HT1080 (cell line): ENCODE data around the gene SLC6A1. TPM values are rescaled to one million over a fixed set of nuclear protein-coding genes. Genes with fewer than 3 reads are reported as not detected.

Source experiments
- DNase-seq: peaks from one replicate; pipeline ENCODE4 v3.0.0-alpha.2; 2015; ENCODE audit warnings: low read depth
- polyA plus RNA-seq, 2 experiments: library from polyadenylated mRNA; depleted of rRNA; stranded (reverse); fragments of >200 nt; gene quantifications; 2 replicates each; pipeline ENCODE4 v1.2.3, GENCODE V29; 2015
- total RNA-seq: library from RNA; depleted of rRNA; stranded (reverse); fragments of >200 nt; shearing (Covaris generic); gene quantifications from 2 replicates; pipeline ENCODE4 v1.2.3, GENCODE V29; 2014; rRNA removed

SLC6A1 gene
- not detected in 2 replicates for total RNA-seq
- 0.02 and 0.05 TPM in 2 replicates for polyA plus RNA-seq (2015; cell fraction: cytosol; rRNA removed)
- 0.22 TPM in 1 of 2 replicates, not detected in the other for polyA plus RNA-seq (2015; cell fraction: nucleus; rRNA removed)

DNA sequence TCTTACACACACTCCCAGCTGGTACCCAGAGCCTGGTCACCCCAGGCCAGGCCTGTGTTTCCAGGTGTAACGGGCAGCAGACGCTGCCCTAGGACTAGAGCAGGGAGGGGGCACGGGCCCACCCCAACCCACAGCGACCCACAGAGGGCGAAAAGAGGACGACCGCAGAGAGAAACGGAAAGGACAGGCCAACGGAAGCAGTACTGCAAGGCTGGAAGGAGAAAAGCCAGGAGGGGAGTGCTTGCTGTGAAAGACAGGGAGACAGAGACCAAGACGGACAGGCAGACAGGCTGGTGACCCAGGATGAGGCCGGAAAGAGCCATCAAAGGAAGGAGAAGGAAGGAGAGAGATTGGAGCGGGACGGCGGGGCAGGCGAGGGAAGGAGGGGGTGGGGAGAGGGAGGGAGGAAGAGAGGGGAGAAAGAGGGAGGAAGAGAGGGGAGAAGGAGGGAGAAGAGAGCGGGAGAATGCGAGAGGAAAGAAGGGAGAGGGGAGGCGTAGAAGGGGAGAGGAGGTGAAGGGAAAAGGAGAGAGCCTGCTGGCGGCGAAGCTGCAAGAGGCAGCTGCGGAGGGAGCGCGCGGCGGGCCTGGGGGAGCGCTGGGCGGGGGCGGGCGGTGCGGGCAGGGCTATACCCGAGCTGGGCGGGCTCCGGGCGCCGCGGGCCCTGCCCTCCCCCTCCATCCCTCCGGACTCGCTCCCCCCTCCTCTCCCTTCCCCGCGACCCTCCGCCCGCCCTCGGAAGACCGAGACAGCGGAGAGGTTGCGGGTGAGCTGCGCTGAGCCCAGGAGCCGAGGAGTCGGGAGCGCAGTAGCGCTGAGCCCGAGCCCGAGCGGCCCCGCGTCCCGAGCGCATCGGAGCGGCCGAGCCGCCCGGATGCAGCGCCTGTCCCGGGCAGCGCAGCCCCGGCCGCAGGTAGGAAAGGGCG is at the start of gene SLC6A1:
TSS of gene SLC6A1 (plus strand) at position 732 of the 926 bp plus-strand sequence. CDS start 24,464 bp downstream, outside the sequence.
- no peak for DNase-seq

DNA sequence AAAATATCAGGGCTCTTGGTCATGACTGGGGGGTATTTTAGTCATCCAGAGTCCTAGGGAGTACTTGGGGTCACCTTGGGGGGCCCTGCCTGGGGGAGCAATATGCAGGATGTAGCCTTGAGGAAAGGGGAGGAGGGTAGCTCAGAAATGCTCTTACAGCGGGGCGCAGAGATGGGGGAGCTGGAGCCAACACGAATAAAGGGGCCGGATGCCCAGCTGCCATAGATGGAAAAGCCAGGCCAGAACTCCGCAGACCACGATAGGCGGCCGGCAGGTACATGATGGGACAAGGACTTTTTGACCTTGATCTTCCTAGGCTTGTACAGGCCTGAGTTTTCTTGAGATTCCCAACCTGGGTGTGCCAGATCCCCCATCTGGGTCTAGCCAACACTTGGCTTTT is 47.7 kb upstream of the SLC6A1 start:
- no peak for DNase-seq

DNA sequence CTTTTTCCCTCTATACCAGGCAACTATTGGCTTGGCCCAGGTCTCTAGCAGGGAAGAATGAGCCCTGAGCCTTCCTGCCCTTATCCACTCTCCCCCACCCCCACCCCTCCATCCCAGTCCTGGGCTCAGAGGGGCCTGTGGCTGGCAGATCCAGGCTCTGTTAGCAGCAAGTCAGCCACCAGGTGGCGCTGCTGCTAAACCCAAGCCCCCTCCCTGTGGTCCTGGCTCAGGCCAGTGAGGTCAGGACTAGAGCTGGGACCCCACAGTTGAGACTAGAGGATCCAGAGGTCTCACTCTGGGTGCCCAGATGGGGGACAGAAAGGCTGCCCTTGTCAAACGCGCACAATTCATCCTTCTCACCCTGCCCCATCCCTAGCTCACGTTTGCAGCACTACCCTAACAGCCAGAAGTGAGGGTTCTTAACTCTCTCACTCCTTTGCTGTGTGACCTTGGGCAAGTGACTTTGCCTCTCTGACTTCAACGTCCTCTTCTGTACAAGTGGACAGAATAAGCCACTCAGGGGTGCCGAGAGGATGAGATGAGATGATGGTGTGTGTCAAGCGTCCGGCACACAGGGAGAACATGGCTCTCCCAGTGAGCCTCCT is 46.8 kb upstream of the SLC6A1 start:
- DNase-seq = peak; percentile 42

GRCh38 chr3:10946526-10946925 is 46.0 kb upstream of the SLC6A1 start:
- DNase-seq = no peak

- no peak for DNase-seq
Observed at GRCh38 chr3:10948326-10948725, 44.2 kb upstream of the SLC6A1 start.

GRCh38 chr3:10949197-10949596 is 43.4 kb upstream of the SLC6A1 start:
- DNase-seq = no peak

GRCh38 chr3:10950476-10951294 is 41.9 kb upstream of the SLC6A1 start:
- peak; percentile 46 for DNase-seq

- no peak for DNase-seq
Observed at GRCh38 chr3:10951295-10951926, 41.1 kb upstream of the SLC6A1 start.

DNA sequence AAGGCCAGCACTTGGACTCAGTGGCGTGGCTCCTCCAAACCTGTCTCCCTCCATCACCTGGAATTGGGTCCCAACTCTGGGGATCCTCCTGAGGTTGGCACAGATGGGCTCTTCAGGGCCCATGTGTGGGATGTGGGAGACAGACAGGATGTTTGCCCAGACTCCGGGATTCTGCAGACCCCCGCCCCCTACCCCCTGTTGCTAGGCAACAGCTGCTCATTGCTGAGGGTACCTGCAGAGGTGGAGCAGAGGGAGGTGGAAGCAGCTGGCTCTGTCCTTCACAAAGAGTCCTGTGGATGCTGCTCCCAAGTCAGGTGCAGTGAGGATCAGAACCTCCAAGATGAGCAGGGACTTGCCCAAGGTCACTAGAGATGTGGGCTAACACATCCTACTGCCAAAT is 40.0 kb upstream of the SLC6A1 start:
- no peak for DNase-seq

GRCh38 chr3:10954740-10955139 is 37.8 kb upstream of the SLC6A1 start:
- no peak for DNase-seq

DNA sequence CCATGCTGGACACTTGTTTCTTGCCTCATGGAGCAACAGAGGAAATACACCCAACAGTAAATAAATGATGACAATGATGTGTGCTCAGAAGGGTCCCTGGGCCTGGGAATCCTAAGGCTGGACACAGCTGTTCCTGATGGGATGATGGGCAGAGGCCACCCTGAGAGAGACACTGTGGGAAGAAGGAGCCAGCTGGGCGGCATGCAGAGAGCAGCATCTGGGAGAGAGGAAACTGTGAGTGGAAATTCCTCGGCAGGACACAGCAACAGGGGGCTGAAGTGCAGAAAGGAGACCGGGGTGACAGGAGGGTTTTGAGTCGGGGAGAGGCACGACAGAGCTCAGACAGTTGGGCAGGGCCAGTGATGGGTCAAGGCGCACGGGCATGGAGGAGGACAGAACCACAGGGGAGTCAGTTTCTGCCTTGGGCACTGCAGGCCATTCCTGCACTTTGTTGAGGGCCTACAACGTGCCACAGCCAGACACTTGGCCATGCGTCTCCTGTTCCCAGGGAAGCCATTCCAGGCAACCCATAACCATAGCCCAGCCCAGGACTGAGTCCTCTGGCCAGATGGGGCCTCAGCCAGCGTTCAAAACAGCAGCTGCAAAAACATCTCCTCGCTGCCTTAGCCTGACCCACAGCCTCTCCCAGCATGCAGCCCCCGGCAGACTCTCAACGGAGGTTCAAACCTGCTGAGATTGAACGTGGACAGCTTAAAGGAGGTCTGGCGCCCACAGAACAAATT is 36.7 kb upstream of the SLC6A1 start:
- no peak for DNase-seq

DNA sequence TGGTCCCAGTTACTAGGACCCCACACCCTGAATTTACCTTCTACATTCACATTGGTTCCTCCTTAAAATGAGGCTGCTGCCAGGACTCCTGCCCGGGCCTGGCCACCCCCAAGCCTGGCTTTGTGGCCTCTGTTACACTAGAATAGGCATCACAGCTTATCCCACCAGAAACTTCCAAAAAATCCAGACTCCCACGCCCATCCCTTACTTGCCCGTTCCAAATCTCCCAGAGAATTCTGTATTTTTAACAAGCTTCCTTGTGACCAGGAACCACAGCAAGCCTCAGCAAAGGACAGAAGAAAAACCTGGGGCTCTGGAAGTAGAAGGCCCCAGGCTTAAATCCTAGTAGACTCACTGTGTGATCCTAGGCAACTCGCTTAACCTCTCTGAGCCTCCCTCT is 36.0 kb upstream of the SLC6A1 start:
- DNase-seq = no peak

- DNase-seq = no peak
Observed at GRCh38 chr3:10956986-10957385, 35.6 kb upstream of the SLC6A1 start.

DNA sequence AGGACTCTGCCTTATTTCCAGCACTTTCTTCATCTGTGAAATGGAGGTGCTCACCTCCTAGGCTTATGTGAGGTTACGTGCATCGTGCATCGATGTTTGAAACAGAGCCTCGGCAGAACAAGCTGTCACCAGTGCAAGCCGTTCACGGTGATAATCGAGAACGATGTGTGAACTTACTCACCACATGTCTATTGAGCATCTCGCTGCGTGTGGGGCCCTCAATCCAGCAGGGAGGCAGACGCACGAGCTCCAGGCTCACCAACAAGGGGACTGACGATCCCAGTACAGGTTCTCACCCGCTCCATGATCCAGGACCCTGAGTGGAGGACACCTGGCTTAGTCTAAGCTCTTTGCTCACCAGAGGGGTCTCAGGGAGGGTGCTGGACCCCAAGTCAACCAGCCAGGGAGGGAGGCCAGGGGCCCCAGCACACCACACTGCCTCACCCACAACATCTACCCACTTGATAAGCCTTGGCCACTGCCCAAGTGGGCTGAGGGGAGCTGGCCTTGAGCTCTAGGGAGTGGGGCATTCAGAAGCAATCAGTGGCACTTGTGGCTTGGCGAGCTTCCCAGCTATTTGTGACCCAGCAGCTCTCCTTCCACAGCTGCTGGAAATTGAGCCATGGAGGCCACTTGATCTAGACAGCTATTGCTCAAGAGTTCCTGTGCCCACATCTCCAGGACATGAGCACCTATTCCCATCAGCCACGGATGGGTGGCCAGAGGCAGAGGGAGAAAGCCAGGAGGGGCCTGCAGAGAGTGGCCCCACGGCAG is 34.4 kb upstream of the SLC6A1 start:
- DNase-seq = no peak

DNA sequence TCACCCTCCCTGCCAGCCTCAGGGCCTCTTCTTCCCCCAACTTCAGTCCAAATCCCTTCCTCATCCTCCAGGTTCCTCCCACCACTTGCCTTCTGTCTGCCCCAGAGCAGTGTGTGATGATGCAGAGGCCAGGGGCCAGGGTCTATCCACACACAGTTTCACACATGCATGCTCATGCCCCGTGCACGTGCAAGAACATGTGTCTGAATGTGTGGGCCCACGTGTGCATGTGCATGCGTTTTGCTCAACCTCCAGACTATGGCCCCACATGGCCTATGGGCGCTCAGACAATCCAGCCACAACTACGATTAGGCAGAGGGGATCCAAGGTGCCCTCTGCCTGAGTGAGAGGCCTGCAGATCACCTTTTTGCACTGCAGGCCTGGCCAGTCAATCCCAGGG is 32.3 kb upstream of the SLC6A1 start:
- no peak for DNase-seq

DNA sequence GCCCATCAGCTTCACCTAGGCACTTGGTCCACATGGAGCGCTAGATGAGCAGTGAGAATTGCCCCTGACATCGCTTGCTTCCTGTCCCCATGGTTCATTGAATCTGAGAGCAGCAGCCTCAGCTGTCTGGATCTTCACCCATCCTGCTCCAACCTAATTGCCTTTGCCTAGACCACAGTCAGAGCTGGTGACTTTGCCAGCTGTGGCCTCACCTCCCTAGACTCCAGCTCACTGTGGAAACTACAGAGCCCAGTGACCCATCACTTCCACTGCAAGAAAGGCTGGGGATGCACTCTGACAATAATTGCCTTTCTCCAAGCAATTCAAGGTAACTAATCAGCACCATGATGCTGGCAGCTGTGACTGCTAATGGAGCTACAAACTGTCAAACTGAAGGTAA is 30.6 kb upstream of the SLC6A1 start:
- DNase-seq = no peak

GRCh38 chr3:10962481-10963036 is 30.0 kb upstream of the SLC6A1 start:
- no peak for DNase-seq

- peak; percentile 18 for DNase-seq
Observed at GRCh38 chr3:10964537-10965167, 27.9 kb upstream of the SLC6A1 start.

DNA sequence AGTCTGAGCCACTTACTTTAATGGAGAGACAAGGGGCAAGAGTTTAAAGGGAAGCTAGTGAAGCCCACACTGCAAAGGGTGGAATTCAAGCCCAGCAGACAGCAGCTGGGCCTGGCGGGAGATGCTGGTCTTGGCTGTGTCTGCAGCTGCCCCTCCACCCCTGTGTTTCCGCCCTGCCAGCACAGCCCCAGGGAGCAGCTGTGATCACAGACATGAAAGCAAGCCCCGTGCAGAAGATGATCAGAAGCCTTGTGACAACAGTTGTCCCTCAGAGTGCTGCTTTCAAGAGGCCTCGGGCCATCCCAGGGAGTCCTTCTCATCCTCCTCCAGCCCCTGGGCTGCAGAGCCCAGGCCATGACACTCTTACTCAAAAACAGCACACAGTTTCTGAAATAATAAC is 24.1 kb upstream of the SLC6A1 start:
- no peak for DNase-seq
